ENCODE data around the gene IGFLR1.

IGFLR1 gene

GRCh38 chr19:35744430-35745327 lies 2.4 kb upstream of the IGFLR1 start:
- H3K36me3 Mint-ChIP-seq (ENCODE audit: low read depth) = peaks cover 77% of the 10 kb centered on the region
- peak overlapping the region; percentile 97 for H3K4me3 Mint-ChIP-seq

GRCh38 chr19:35743640-35744429 lies 1.6 kb upstream of the IGFLR1 start:
- intact Hi-C loops (cut with micrococcal nuclease) = loop anchor here (10.0 kb wide), 2 partner anchors 99 to 161 kb away; partner anchors contain the start of genes COX6B1, ETV2, HCST and NFKBID
- Mint-ChIP-seq H3K36me3 (ENCODE audit: low read depth) (peaks cover 82% of the 10 kb centered on the region), H3K4me1 (ENCODE audit: low read depth) (peaks cover 71% of the 10 kb centered on the region), H3K27ac (peak overlapping the region; percentile 99), H3K4me3 (peak overlapping the region; percentile 97), H3K27me3 (no peaks in the 10 kb centered on the region), H3K9me3 (no peaks in the 10 kb centered on the region)

More at GRCh38 chr19:35744430-35745327, 2.4 kb upstream of the IGFLR1 start:
- Mint-ChIP-seq H3K27me3 (no peaks in the 10 kb centered on the region), H3K9me3 (no peaks in the 10 kb centered on the region), H3K4me1 (ENCODE audit: low read depth) (peaks cover 73% of the 10 kb centered on the region), H3K27ac (peak overlapping the region; percentile 99)
- intact Hi-C loops (cut with micrococcal nuclease) = loop anchor here (5.0 to 10.0 kb wide), 3 partner anchors 100 to 308 kb away; partner anchors contain the start of genes COX6B1, ETV2, HCST and NFKBID

GRCh38 chr19:35741203-35741515 lies 1.1 kb downstream of the IGFLR1 start:
- Mint-ChIP-seq H3K4me3 (peak overlapping the region; percentile 93), H3K27ac (peak overlapping the region; percentile 99), H3K36me3 (ENCODE audit: low read depth) (peaks cover 91% of the 10 kb centered on the region), H3K27me3 (no peaks in the 10 kb centered on the region), H3K9me3 (no peaks in the 10 kb centered on the region), H3K4me1 (ENCODE audit: low read depth) (peaks cover 66% of the 10 kb centered on the region)
- intact Hi-C loops (cut with micrococcal nuclease) = loop anchor here (10.0 kb wide), 2 partner anchors 96 to 164 kb away; partner anchors contain the start of genes COX6B1, ETV2, HCST and NFKBID

GRCh38 chr19:35740423-35741202 lies 1.6 kb downstream of the IGFLR1 start:
- Mint-ChIP-seq H3K9me3 (no peaks in the 10 kb centered on the region), H3K36me3 (ENCODE audit: low read depth) (peaks cover 91% of the 10 kb centered on the region), H3K4me1 (ENCODE audit: low read depth) (peaks cover 61% of the 10 kb centered on the region), H3K27me3 (no peaks in the 10 kb centered on the region), H3K27ac (peak overlapping the region; percentile 99), H3K4me3 (peak overlapping the region; percentile 86)
- intact Hi-C loops (cut with micrococcal nuclease) = loop anchor here (10.0 kb wide), 2 partner anchors 96 to 164 kb away; partner anchors contain the start of genes COX6B1, ETV2, HCST and NFKBID

GRCh38 chr19:35740108-35740422 lies 2.2 kb downstream of the IGFLR1 start:
- Mint-ChIP-seq H3K9me3 (no peaks in the 10 kb centered on the region), H3K27me3 (no peaks in the 10 kb centered on the region), H3K4me1 (ENCODE audit: low read depth) (peaks cover 60% of the 10 kb centered on the region), H3K4me3 (peak overlapping the region; percentile 86), H3K36me3 (ENCODE audit: low read depth) (peaks cover 91% of the 10 kb centered on the region), H3K27ac (peak overlapping the region; percentile 99)
- intact Hi-C loops (cut with micrococcal nuclease) = loop anchor here (10.0 kb wide), 2 partner anchors 95 to 165 kb away; partner anchors contain the start of genes COX6B1, ETV2, HCST and NFKBID

- Mint-ChIP-seq H3K36me3 (ENCODE audit: low read depth) (peaks cover 91% of the 10 kb centered on the region), H3K9me3 (no peaks in the 10 kb centered on the region), H3K4me1 (ENCODE audit: low read depth) (peaks cover 58% of the 10 kb centered on the region), H3K4me3 (peak overlapping the region; percentile 86), H3K27ac (peak overlapping the region; percentile 99), H3K27me3 (no peaks in the 10 kb centered on the region)
- intact Hi-C loops (cut with micrococcal nuclease) = loop anchor here (10.0 kb wide), 2 partner anchors 95 to 165 kb away; partner anchors contain the start of genes COX6B1, ETV2, HCST and NFKBID
Measured at GRCh38 chr19:35739275-35740107, 2.8 kb downstream of the IGFLR1 start.

GRCh38 chr19:35738887-35739229 lies 3.4 kb downstream of the IGFLR1 start:
- Mint-ChIP-seq H3K9me3 (no peaks in the 10 kb centered on the region), H3K4me3 (no peak overlapping the region), H3K27ac (no peak overlapping the region), H3K36me3 (ENCODE audit: low read depth) (peaks cover 92% of the 10 kb centered on the region), H3K27me3 (no peaks in the 10 kb centered on the region), H3K4me1 (ENCODE audit: low read depth) (peaks cover 56% of the 10 kb centered on the region)
- intact Hi-C loops (cut with micrococcal nuclease) = no loop called here

GRCh38 chr19:35738021-35738886 lies 4.0 kb downstream of the IGFLR1 start:
- no peak overlapping the region for H3K4me3 Mint-ChIP-seq
- no peaks in the 10 kb centered on the region for H3K9me3 Mint-ChIP-seq
- no peak overlapping the region for H3K27ac Mint-ChIP-seq
- peaks cover 94% of the 10 kb centered on the region for H3K36me3 Mint-ChIP-seq (ENCODE audit: low read depth)
- intact Hi-C loops (cut with micrococcal nuclease) = no loop called here
- H3K4me1 Mint-ChIP-seq (ENCODE audit: low read depth) = peaks cover 51% of the 10 kb centered on the region
- H3K27me3 Mint-ChIP-seq = no peaks in the 10 kb centered on the region

GRCh38 chr19:35736913-35737886 lies 5.1 kb downstream of the IGFLR1 start:
- Mint-ChIP-seq H3K27ac (no peak overlapping the region), H3K4me3 (no peak overlapping the region), H3K4me1 (ENCODE audit: low read depth) (peaks cover 43% of the 10 kb centered on the region), H3K9me3 (no peaks in the 10 kb centered on the region), H3K27me3 (no peaks in the 10 kb centered on the region), H3K36me3 (ENCODE audit: low read depth) (peaks cover 95% of the 10 kb centered on the region)
- intact Hi-C loops (cut with micrococcal nuclease) = no loop called here

- Mint-ChIP-seq H3K9me3 (no peaks in the 10 kb centered on the region), H3K27me3 (no peaks in the 10 kb centered on the region), H3K27ac (no peak overlapping the region), H3K4me3 (no peak overlapping the region), H3K4me1 (ENCODE audit: low read depth) (peaks cover 30% of the 10 kb centered on the region), H3K36me3 (ENCODE audit: low read depth) (peaks cover 100% of the 10 kb centered on the region)
- intact Hi-C loops (cut with micrococcal nuclease) = no loop called here
Measured at GRCh38 chr19:35734889-35735288, 7.4 kb downstream of the IGFLR1 start.

- peaks cover 24% of the 10 kb centered on the region for H3K4me1 Mint-ChIP-seq (ENCODE audit: low read depth)
- H3K9me3 Mint-ChIP-seq = no peaks in the 10 kb centered on the region
- H3K27me3 Mint-ChIP-seq = no peaks in the 10 kb centered on the region
- no peak overlapping the region for H3K27ac Mint-ChIP-seq
- peaks cover 100% of the 10 kb centered on the region for H3K36me3 Mint-ChIP-seq (ENCODE audit: low read depth)
- no peak overlapping the region for H3K4me3 Mint-ChIP-seq
- intact Hi-C loops (cut with micrococcal nuclease) = no loop called here
Measured at GRCh38 chr19:35734273-35734672, 8.0 kb downstream of the IGFLR1 start.
